Sigmoid colon (tissue), 7 donors: Measurements from ENCODE around the gene HHIP. TPM values are rescaled to one million over a fixed set of nuclear protein-coding genes. Genes with fewer than 3 reads are reported as not detected.

Experiments
- DNase-seq: peaks from one replicate; pipeline ENCODE4 v3.0.0-alpha.2; 2019
- H3K27ac ChIP-seq, 4 donors: fragments of 200-600 bp; sonication (generic); one replicate each; pipeline ENCODE4 v1.5.1; 2016 to 2019; ENCODE audit warnings: mild to moderate bottlenecking in 1 of 4
- H3K27me3 ChIP-seq, 3 donors: fragments of 200-600 bp; sonication (generic); one replicate each; pipeline ENCODE4 v1.5.1; 2019; ENCODE audit warnings: mild to moderate bottlenecking in 1 of 3
- H3K36me3 ChIP-seq, 4 donors: fragments of 200-600 bp; sonication (generic); one replicate each; pipeline ENCODE4 v1.5.1; 2016 to 2019
- H3K4me1 ChIP-seq, 4 donors: fragments of 200-600 bp; sonication (generic); one replicate each; pipeline ENCODE4 v1.5.1; 2017 to 2019
- H3K4me3 ChIP-seq, 4 donors: fragments of 200-600 bp; sonication (generic); one replicate each; pipeline ENCODE4 v1.5.1; 2017 to 2019; ENCODE audit warnings: mild to moderate bottlenecking in 2 of 4, moderate library complexity in 1 of 4
- H3K9me3 ChIP-seq, 4 donors: fragments of 200-600 bp in 3 of 4; sonication (generic) in 3 of 4; one replicate each; pipeline versions ENCODE4 v1.5.1 to v1.6.1; 2013 to 2019
- EP300 ChIP-seq, 4 donors: sonication (generic); formaldehyde crosslinking; IDR thresholded peaks; one replicate each; pipeline ENCODE4 v1.6.1; 2017; ENCODE audit warnings: antibody characterized with exemption in 4 of 4
- POLR2A ChIP-seq, 2 donors: fragments of 450-650 bp; IDR thresholded peaks; one replicate each; pipeline ENCODE4 v1.6.1; 2016; ENCODE audit warnings: antibody characterized with exemption in 2 of 2, mild to moderate bottlenecking in 2 of 2, moderate library complexity in 2 of 2
- POLR2AphosphoS5 ChIP-seq, 4 donors: sonication (generic); formaldehyde crosslinking; IDR thresholded peaks; one replicate each; pipeline ENCODE4 v1.6.1; 2017; ENCODE audit warnings: antibody characterized with exemption in 4 of 4
- WGBS, 2 donors: extraction: QIAGEN DNeasy Blood & Tissue Kit; methylation state at CpG; one replicate each; pipeline ENCODE4 v1.1.7; 2013; 5-methylcytosine and 5-hydroxymethylcytosine counted together
- intact Hi-C: fragments of 100-400 bp; cut with DNase I; formaldehyde crosslinking; loops from one replicate; pipeline ENCODE4 v1.15.1; 2023
- polyA plus RNA-seq, 3 donors: library from polyadenylated mRNA; stranded (reverse); fragments of 200-250 nt; gene quantifications; one replicate each; pipeline ENCODE4 v1.2.3, GENCODE V29; 2013
- total RNA-seq, 4 donors: library from RNA; depleted of rRNA; stranded (reverse); fragments of >200 nt; gene quantifications; one replicate each; pipeline ENCODE4 v1.1.0, GENCODE V29; 2016
- TF ChIP-seq, protein P1 (sequence below), 4 experiments: fragments of 450-650 bp in 3 of 4; fragments of 200-600 bp in 1 of 4; IDR thresholded peaks; one replicate each; pipeline ENCODE4 v1.5.1; 2016 to 2019; ENCODE audit warnings: antibody characterized with exemption in 4 of 4, mild to moderate bottlenecking in 3 of 4, moderate library complexity in 2 of 4
- donor health status: healthy with polysubstance abuse.
- donor health status: Bipolar disorder and iron deficiency.
- donor health status: healthy.

Gene HHIP
- total and polyA plus RNA-seq, 7 donors, result 0.16 to 2.1 (median 0.58) TPM; not detected in 1

DNA sequence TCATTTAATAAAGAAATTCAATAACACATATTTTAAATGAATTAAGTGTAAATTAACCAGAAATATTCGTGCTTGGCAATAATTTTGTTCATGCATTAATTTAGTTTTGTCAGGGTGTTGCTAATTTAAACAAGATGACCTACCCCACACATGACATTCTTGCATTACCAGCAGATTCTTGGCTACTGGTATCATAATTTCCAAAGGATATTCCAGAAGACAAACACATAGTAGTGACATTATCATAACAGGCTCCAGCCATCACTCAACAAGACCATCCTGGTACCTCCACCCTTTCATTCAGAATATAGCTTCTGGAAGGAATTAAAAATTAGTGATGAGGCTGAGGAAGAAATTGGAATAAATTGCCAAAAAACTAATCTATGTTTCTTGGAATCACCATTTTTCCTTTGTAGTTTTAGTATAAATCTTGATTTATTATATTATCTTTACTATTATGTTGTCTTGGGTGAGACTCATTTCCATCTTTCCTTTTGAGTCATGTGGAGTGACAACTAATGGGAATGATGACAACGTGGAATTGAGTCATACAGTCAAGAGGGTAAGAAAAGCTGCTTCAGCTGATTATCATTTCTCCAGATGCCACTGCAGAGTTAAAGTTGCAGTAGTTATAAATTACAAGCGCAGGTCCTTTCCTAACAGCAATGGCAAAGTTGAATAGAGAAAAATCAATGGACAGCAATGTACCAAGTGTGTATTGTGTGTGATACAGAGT, 30.9 kb upstream of the HHIP start:
- TF ChIP-seq EP300 (IDR thresholded peaks at IDR 0.05) (no peak), POLR2AphosphoS5 (IDR thresholded peaks at IDR 0.05) (no peak), POLR2A (IDR thresholded peaks at IDR 0.05) (no peak)
- TF ChIP-seq, protein P1, sequence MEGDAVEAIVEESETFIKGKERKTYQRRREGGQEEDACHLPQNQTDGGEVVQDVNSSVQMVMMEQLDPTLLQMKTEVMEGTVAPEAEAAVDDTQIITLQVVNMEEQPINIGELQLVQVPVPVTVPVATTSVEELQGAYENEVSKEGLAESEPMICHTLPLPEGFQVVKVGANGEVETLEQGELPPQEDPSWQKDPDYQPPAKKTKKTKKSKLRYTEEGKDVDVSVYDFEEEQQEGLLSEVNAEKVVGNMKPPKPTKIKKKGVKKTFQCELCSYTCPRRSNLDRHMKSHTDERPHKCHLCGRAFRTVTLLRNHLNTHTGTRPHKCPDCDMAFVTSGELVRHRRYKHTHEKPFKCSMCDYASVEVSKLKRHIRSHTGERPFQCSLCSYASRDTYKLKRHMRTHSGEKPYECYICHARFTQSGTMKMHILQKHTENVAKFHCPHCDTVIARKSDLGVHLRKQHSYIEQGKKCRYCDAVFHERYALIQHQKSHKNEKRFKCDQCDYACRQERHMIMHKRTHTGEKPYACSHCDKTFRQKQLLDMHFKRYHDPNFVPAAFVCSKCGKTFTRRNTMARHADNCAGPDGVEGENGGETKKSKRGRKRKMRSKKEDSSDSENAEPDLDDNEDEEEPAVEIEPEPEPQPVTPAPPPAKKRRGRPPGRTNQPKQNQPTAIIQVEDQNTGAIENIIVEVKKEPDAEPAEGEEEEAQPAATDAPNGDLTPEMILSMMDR (IDR thresholded peaks at IDR 0.05), result no peak
- Histone ChIP-seq H3K27ac (no peak overlapping the region), H3K9me3 (no peaks in the 10 kb centered on the region), H3K27me3 (no peaks in the 10 kb centered on the region), H3K4me3 (no peak overlapping the region), H3K36me3 (no peaks in the 10 kb centered on the region), H3K4me1 (no peaks in the 10 kb centered on the region)
- WGBS, 2 donors, result 66 to 73% methylated on average over 3 of the region's 3 CpGs
- intact Hi-C loops, result no loop called here
- DNase-seq, result no peak

DNA sequence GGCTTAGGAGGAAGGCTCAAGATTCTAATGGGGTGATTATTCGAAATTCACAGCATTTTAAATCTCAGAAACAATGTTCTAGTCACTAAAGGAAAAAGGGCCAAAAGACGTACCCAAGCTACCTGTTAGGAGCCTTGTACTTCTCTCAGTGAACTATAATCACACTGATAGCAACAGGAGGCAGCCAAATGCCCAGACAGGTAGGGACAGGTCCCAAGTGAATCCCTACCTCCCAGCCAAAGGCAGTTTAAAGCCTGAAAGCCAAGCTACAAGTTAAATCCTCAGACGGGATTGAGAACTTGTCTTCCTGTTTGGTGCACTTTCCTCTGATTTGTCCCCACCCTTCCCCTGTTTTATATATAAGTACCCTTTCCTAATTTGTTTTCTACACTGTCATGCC, 24.3 kb upstream of the HHIP start:
- no peak overlapping the region for H3K27ac ChIP-seq
- no peaks in the 10 kb centered on the region for H3K36me3 ChIP-seq
- DNase-seq, result no peak
- WGBS, 2 donors, result 55 to 61% methylated on average over 3 of the region's 3 CpGs
- intact Hi-C loops, result no loop called here
- no peaks in the 10 kb centered on the region for H3K9me3 ChIP-seq
- H3K27me3 ChIP-seq, result no peaks in the 10 kb centered on the region
- no peak overlapping the region for H3K4me3 ChIP-seq
- H3K4me1 ChIP-seq, result no peaks in the 10 kb centered on the region
- no peak for TF ChIP-seq EP300 (IDR thresholded peaks at IDR 0.05)
- TF ChIP-seq POLR2AphosphoS5 (IDR thresholded peaks at IDR 0.05), result no peak
- no peak for TF ChIP-seq POLR2A (IDR thresholded peaks at IDR 0.05)
- TF ChIP-seq, protein P1 (IDR thresholded peaks at IDR 0.05), result no peak

- Histone ChIP-seq H3K27me3 (no peaks in the 10 kb centered on the region), H3K4me3 (no peak overlapping the region), H3K9me3 (no peaks in the 10 kb centered on the region), H3K27ac (no peak overlapping the region), H3K36me3 (no peaks in the 10 kb centered on the region), H3K4me1 (no peaks in the 10 kb centered on the region)
- DNase-seq, result no peak
- intact Hi-C loops, result no loop called here
- TF ChIP-seq POLR2A (IDR thresholded peaks at IDR 0.05), result no peak
- no peak for TF ChIP-seq POLR2AphosphoS5 (IDR thresholded peaks at IDR 0.05)
- TF ChIP-seq EP300 (IDR thresholded peaks at IDR 0.05), result no peak
- TF ChIP-seq, protein P1 (IDR thresholded peaks at IDR 0.05), result no peak
- WGBS, 2 donors, result 16 to 51% methylated on average over 2 of the region's 2 CpGs
Measured at GRCh38 chr4:144627663-144628076, 18.3 kb upstream of the HHIP start.

- no peak for TF ChIP-seq EP300 (IDR thresholded peaks at IDR 0.05)
- TF ChIP-seq POLR2A (IDR thresholded peaks at IDR 0.05), result no peak
- TF ChIP-seq, protein P1 (IDR thresholded peaks at IDR 0.05), result no peak
- no peak for TF ChIP-seq POLR2AphosphoS5 (IDR thresholded peaks at IDR 0.05)
- Histone ChIP-seq H3K27ac (no peak overlapping the region), H3K4me3 (no peak overlapping the region), H3K9me3 (no peaks in the 10 kb centered on the region), H3K27me3 (no peaks in the 10 kb centered on the region), H3K36me3 (no peaks in the 10 kb centered on the region), H3K4me1 (no peaks in the 10 kb centered on the region)
- intact Hi-C loops, result no loop called here
- no peak for DNase-seq
- WGBS, 2 donors, result 75 to 76% methylated on average over 6 of the region's 6 CpGs
Measured at GRCh38 chr4:144633215-144633614, 12.7 kb upstream of the HHIP start.
